Neuronal stem cell (in vitro differentiated cells): Measurements from ENCODE around the gene PRDM1.

Experiments
- DNase-seq: peaks from one replicate; pipeline ENCODE4 v3.0.0-alpha.2; 2013; ENCODE audit warnings: low spot score
- H2AFZ ChIP-seq: one replicate; pipeline ENCODE4 v1.6.1; 2013; ENCODE audit warnings: mild to moderate bottlenecking, low read length, inconsistent platforms
- H2AK5ac ChIP-seq: 2 replicates; pipeline ENCODE4 v1.6.1; 2013; ENCODE audit warnings: low read depth, mild to moderate bottlenecking, inconsistent platforms, low read length, moderate library complexity, mixed read lengths
- H2BK120ac ChIP-seq: 2 replicates; pipeline ENCODE4 v1.6.1; 2013; ENCODE audit warnings: low read depth, mild to moderate bottlenecking, inconsistent platforms, low read length, moderate library complexity, mixed read lengths
- H2BK12ac ChIP-seq: one replicate; pipeline ENCODE4 v1.6.1; 2013; ENCODE audit warnings: low read length, inconsistent platforms
- H2BK15ac ChIP-seq: 2 replicates; pipeline ENCODE4 v1.6.1; 2013; ENCODE audit warnings: mild to moderate bottlenecking, low read length, inconsistent platforms, mixed read lengths
- H2BK5ac ChIP-seq: one replicate; pipeline ENCODE4 v1.6.1; 2013; ENCODE audit warnings: inconsistent platforms, mild to moderate bottlenecking, low read length, moderate library complexity
- H3K14ac ChIP-seq: one replicate; pipeline ENCODE4 v1.6.1; 2013; ENCODE audit warnings: low read length, inconsistent platforms
- H3K18ac ChIP-seq: 2 replicates; pipeline ENCODE4 v1.6.1; 2013; ENCODE audit warnings: low read length, inconsistent platforms
- H3K23ac ChIP-seq: 2 replicates; pipeline ENCODE4 v1.6.1; 2013; ENCODE audit warnings: low read depth, mild to moderate bottlenecking, mixed read lengths, low read length, inconsistent platforms; ENCODE audit not compliant: poor library complexity
- H3K27ac ChIP-seq: replicated peaks from 3 replicates; pipeline ENCODE4 v1.5.1; 2013; ENCODE audit warnings: low read length, inconsistent platforms
- H3K27me3 ChIP-seq, 3 experiments: 2 replicates each; pipeline ENCODE4 v1.6.1; 2013; ENCODE audit warnings: low read length in 3 of 3, mild to moderate bottlenecking in 2 of 3, inconsistent platforms in 1 of 3, low read depth in 1 of 3, mixed read lengths in 1 of 3, moderate library complexity in 1 of 3; ENCODE audit not compliant: control insufficient read depth in 3 of 3, insufficient read depth in 3 of 3
- H3K36me3 ChIP-seq, 2 donors: replicated peaks in 1 of 2; 2 replicates each; pipeline ENCODE4 v1.6.1; 2013; ENCODE audit warnings: low read length in 2 of 2; ENCODE audit not compliant: control insufficient read depth in 2 of 2, insufficient read depth in 2 of 2
- H3K4ac ChIP-seq: 2 replicates; pipeline ENCODE4 v1.6.1; 2013; ENCODE audit warnings: inconsistent platforms, mild to moderate bottlenecking, low read length, moderate library complexity
- H3K4me1 ChIP-seq, 2 donors: 1 replicate in 1 of 2; 2 replicates in 1 of 2; pipeline ENCODE4 v1.6.1; 2013; ENCODE audit warnings: low read length in 2 of 2, low read depth in 1 of 2; ENCODE audit not compliant: control insufficient read depth in 2 of 2, insufficient read depth in 1 of 2
- H3K4me2 ChIP-seq: one replicate; pipeline ENCODE4 v1.6.1; 2013; ENCODE audit warnings: mild to moderate bottlenecking, low read length, inconsistent platforms; ENCODE audit not compliant: insufficient read depth, poor library complexity, severe bottlenecking
- H3K4me3 ChIP-seq, 2 donors: 2 replicates each; pipeline ENCODE4 v1.5.1; 2013; ENCODE audit warnings: low read length in 2 of 2, mild to moderate bottlenecking in 2 of 2, inconsistent platforms in 1 of 2, moderate library complexity in 1 of 2
- H3K79me1 ChIP-seq: one replicate; pipeline ENCODE4 v1.6.1; 2013; ENCODE audit warnings: low read depth, mild to moderate bottlenecking, inconsistent platforms, low read length, moderate library complexity
- H3K9ac ChIP-seq: one replicate; pipeline ENCODE4 v1.6.1; 2013; ENCODE audit warnings: mild to moderate bottlenecking, low read depth, low read length, inconsistent platforms; ENCODE audit not compliant: poor library complexity
- H3K9me3 ChIP-seq, 2 donors: replicated peaks in 1 of 2; 2 replicates each; pipeline versions ENCODE3 to v1.6.1; 2013; ENCODE audit warnings: low read length in 2 of 2, mild to moderate bottlenecking in 2 of 2, inconsistent platforms in 1 of 2, low read depth in 1 of 2, mixed read lengths in 1 of 2, moderate library complexity in 1 of 2; ENCODE audit not compliant: control insufficient read depth in 2 of 2, insufficient read depth in 1 of 2
- H4K8ac ChIP-seq: one replicate; pipeline ENCODE4 v1.6.1; 2013; ENCODE audit warnings: low read depth, mild to moderate bottlenecking, inconsistent platforms, low read length, moderate library complexity
- H4K91ac ChIP-seq: one replicate; pipeline ENCODE4 v1.6.1; 2013; ENCODE audit warnings: low read length, low read depth, mild to moderate bottlenecking, inconsistent platforms; ENCODE audit not compliant: poor library complexity
- WGBS, 2 donors: extraction: QIAGEN DNeasy Blood & Tissue Kit; methylation state at CpG; one replicate each; pipeline ENCODE4 v1.1.7; 2013; ENCODE audit warnings: missing lambda C conversion rate in 2 of 2, mixed read lengths in 1 of 2; ENCODE audit not compliant: insufficient read length in 2 of 2, insufficient replicate concordance in 1 of 2; ENCODE audit errors: extremely low coverage in 2 of 2; 5-methylcytosine and 5-hydroxymethylcytosine counted together

The PRDM1 gene

GRCh38 chr6:106045077-106045476 lies 41.1 kb upstream of the PRDM1 start:
- Histone ChIP-seq H2BK5ac (no peak overlapping the region), H2BK120ac (no peak overlapping the region), H4K8ac (no peak overlapping the region), H3K4me1 (peaks cover 0 to 4% of the 10 kb centered on the region in 2 donors), H3K23ac (no peak overlapping the region), H3K9ac (no peak overlapping the region), H2AFZ (no peak overlapping the region), H3K9me3 (no peaks in the 10 kb centered on the region), H3K79me1 (no peaks in the 10 kb centered on the region), H2BK15ac (no peak overlapping the region), H3K4ac (no peak overlapping the region), H3K18ac (no peak overlapping the region), H3K27ac (no peak overlapping the region), H3K4me2 (no peak overlapping the region), H4K91ac (no peak overlapping the region), H3K4me3 (no peak overlapping the region), H2BK12ac (no peak overlapping the region), H3K14ac (no peak overlapping the region), H2AK5ac (no peak overlapping the region), H3K36me3 (no peaks in the 10 kb centered on the region), H3K27me3 (peaks cover 0 to 30% (median 0%) of the 10 kb centered on the region in 3 experiments)
- no CpG with 5 or more reads among the region's 2 CpGs for WGBS, 2 donors
- no peak for DNase-seq

GRCh38 chr6:106046116-106046853 lies 39.9 kb upstream of the PRDM1 start:
- no peak overlapping the region for H2BK12ac ChIP-seq
- no peak overlapping the region for H4K8ac ChIP-seq
- no peaks in the 10 kb centered on the region for H3K9me3 ChIP-seq
- H3K9ac ChIP-seq = no peak overlapping the region
- no peak overlapping the region for H2BK5ac ChIP-seq
- no peak overlapping the region for H3K4me2 ChIP-seq
- no peak overlapping the region for H3K14ac ChIP-seq
- H2AK5ac ChIP-seq = no peak overlapping the region
- H4K91ac ChIP-seq = no peak overlapping the region
- H3K4me3 ChIP-seq = no peak overlapping the region
- H3K27ac ChIP-seq = no peak overlapping the region
- no peaks in the 10 kb centered on the region for H3K79me1 ChIP-seq
- H2BK120ac ChIP-seq = no peak overlapping the region
- peaks cover under 1 to 8% of the 10 kb centered on the region in 2 donors for H3K4me1 ChIP-seq
- peaks cover 0 to 38% (median 0%) of the 10 kb centered on the region in 3 experiments for H3K27me3 ChIP-seq
- H3K23ac ChIP-seq = no peak overlapping the region
- WGBS, 2 donors = no CpG with 5 or more reads among the region's 10 CpGs
- H3K36me3 ChIP-seq = no peaks in the 10 kb centered on the region
- DNase-seq = no peak
- no peak overlapping the region for H2AFZ ChIP-seq
- H3K18ac ChIP-seq = no peak overlapping the region
- no peak overlapping the region for H3K4ac ChIP-seq
- no peak overlapping the region for H2BK15ac ChIP-seq

GRCh38 chr6:106046854-106047200 lies 39.3 kb upstream of the PRDM1 start:
- Histone ChIP-seq H2BK5ac (no peak overlapping the region), H3K23ac (no peak overlapping the region), H4K8ac (no peak overlapping the region), H3K9ac (no peak overlapping the region), H3K4me1 (peaks cover 4 to 10% of the 10 kb centered on the region in 2 donors), H2BK15ac (no peak overlapping the region), H3K4me3 (no peak overlapping the region), H2AFZ (no peak overlapping the region), H3K14ac (no peak overlapping the region), H2AK5ac (no peak overlapping the region), H3K27me3 (peaks cover 0 to 41% (median 0%) of the 10 kb centered on the region in 3 experiments), H3K27ac (no peak overlapping the region), H3K9me3 (no peaks in the 10 kb centered on the region), H2BK12ac (no peak overlapping the region), H4K91ac (no peak overlapping the region), H3K18ac (no peak overlapping the region), H3K4me2 (no peak overlapping the region), H3K36me3 (no peaks in the 10 kb centered on the region), H3K4ac (no peak overlapping the region), H2BK120ac (no peak overlapping the region), H3K79me1 (no peaks in the 10 kb centered on the region)
- no CpG with 5 or more reads among the region's 1 CpG for WGBS, 2 donors
- no peak for DNase-seq

GRCh38 chr6:106048336-106048735 lies 37.8 kb upstream of the PRDM1 start:
- H3K27ac ChIP-seq = no peak overlapping the region
- H4K8ac ChIP-seq = no peak overlapping the region
- H3K9ac ChIP-seq = no peak overlapping the region
- H3K14ac ChIP-seq = no peak overlapping the region
- no peak overlapping the region for H3K4me2 ChIP-seq
- H2BK120ac ChIP-seq = no peak overlapping the region
- no peak overlapping the region for H3K4ac ChIP-seq
- no peak overlapping the region for H2BK5ac ChIP-seq
- H3K36me3 ChIP-seq = no peaks in the 10 kb centered on the region
- WGBS, 2 donors = no CpG with 5 or more reads among the region's 2 CpGs
- no peak overlapping the region for H2BK12ac ChIP-seq
- no peak overlapping the region for H2AFZ ChIP-seq
- peaks cover 0 to 41% (median 0%) of the 10 kb centered on the region in 3 experiments for H3K27me3 ChIP-seq
- H3K4me3 ChIP-seq = no peak overlapping the region
- no peaks in the 10 kb centered on the region for H3K79me1 ChIP-seq
- peaks cover 4 to 10% of the 10 kb centered on the region in 2 donors for H3K4me1 ChIP-seq
- no peak overlapping the region for H2AK5ac ChIP-seq
- H4K91ac ChIP-seq = no peak overlapping the region
- no peak overlapping the region for H3K23ac ChIP-seq
- no peak for DNase-seq
- no peak overlapping the region for H2BK15ac ChIP-seq
- no peak overlapping the region for H3K18ac ChIP-seq
- H3K9me3 ChIP-seq = no peaks in the 10 kb centered on the region
